Measurements from ENCODE around the gene OR10AG1. TPM values are rescaled to one million over a fixed set of nuclear protein-coding genes. Genes with fewer than 3 reads are reported as not detected.

OR10AG1 gene
- not detected for total RNA-seq
- polyA plus RNA-seq: not detected

- H3K9me3 ChIP-seq: no peaks in the 10 kb centered on the region
- no peak within 1 kb of the TSS for H3K4me3 ChIP-seq
- intact Hi-C loops (cut with DNase I): no loop called here
- no peak within 1 kb of the TSS for H3K27ac ChIP-seq
- no peaks in the 10 kb centered on the region for H3K4me1 ChIP-seq
- no peak for DNase-seq
- TF ChIP-seq EP300 (IDR thresholded peaks at IDR 0.05) (no peak), POLR2A (IDR thresholded peaks at IDR 0.05) (no peak), CTCF (IDR thresholded peaks at IDR 0.05) (no peak), POLR2AphosphoS5 (IDR thresholded peaks at IDR 0.05) (no peak)
- H3K27me3 ChIP-seq: no peaks in the 10 kb centered on the region
- no peaks in the 10 kb centered on the region for H3K36me3 ChIP-seq
- WGBS, 2 donors: 85 to 90% methylated on average over 2 of the region's 2 CpGs
Observed at GRCh38 chr11:55969845-55970244, at the start of gene OR10AG1. TSS of gene OR10AG1 (minus strand) at chr11:55969945. CDS start at chr11:55969907, 38 bp downstream.

DNA sequence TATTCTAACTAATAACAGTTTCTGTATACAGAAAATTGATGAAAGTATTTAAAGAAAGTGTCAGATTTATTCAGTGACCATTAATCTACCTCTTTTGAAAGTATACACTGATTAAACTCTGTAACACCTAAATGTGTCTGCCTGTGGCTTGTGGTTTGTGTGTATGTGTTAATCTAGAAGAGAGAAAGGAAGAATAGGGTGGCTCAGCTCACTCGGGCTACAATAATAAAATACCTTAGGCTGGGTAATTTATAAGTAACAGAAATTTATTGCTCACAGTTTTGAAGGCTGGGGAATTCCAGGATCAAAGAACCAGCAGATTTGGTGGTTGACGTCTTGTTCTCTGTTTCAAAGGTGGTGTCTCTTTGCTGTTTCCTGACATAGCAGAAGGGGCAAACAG lies 44.1 kb upstream of the OR10AG1 start:
- no peak overlapping the region for H3K4me3 ChIP-seq
- H3K36me3 ChIP-seq: no peaks in the 10 kb centered on the region
- intact Hi-C loops (cut with DNase I): no loop called here
- no peak for DNase-seq
- peaks cover 0 to 4% (median 0%) of the 10 kb centered on the region in 4 donors for H3K9me3 ChIP-seq
- TF ChIP-seq POLR2AphosphoS5 (IDR thresholded peaks at IDR 0.05) (no peak), CTCF (IDR thresholded peaks at IDR 0.05) (no peak)
- H3K27ac ChIP-seq: no peak overlapping the region
- WGBS, 2 donors: 35 to 65% methylated on average over 2 of the region's 2 CpGs
- H3K4me1 ChIP-seq: no peaks in the 10 kb centered on the region
- no peaks in the 10 kb centered on the region for H3K27me3 ChIP-seq

GRCh38 chr11:56010716-56011115 lies 41.0 kb upstream of the OR10AG1 start:
- TF ChIP-seq POLR2AphosphoS5 (IDR thresholded peaks at IDR 0.05) (no peak), CTCF (IDR thresholded peaks at IDR 0.05) (no peak), POLR2A (IDR thresholded peaks at IDR 0.05) (no peak), EP300 (IDR thresholded peaks at IDR 0.05) (no peak)
- H3K9me3 ChIP-seq: peaks cover 0 to 4% (median 0%) of the 10 kb centered on the region in 4 donors

GRCh38 chr11:55994525-55994924 lies 24.8 kb upstream of the OR10AG1 start, which contains the start of gene OR5F1:
TSS of gene OR5F1 (minus strand) at chr11:55994625. CDS start at chr11:55994625, 0 bp downstream.
- intact Hi-C loops (cut with DNase I): no loop called here
- Histone ChIP-seq H3K4me3 (no peak within 1 kb of the TSS), H3K36me3 (no peaks in the 10 kb centered on the region), H3K27me3 (no peaks in the 10 kb centered on the region), H3K27ac (no peak within 1 kb of the TSS), H3K9me3 (no peaks in the 10 kb centered on the region), H3K4me1 (no peaks in the 10 kb centered on the region)
- TF ChIP-seq POLR2AphosphoS5 (IDR thresholded peaks at IDR 0.05): no peak
- TF ChIP-seq POLR2A (IDR thresholded peaks at IDR 0.05): no peak
- no peak for TF ChIP-seq CTCF (IDR thresholded peaks at IDR 0.05)
- TF ChIP-seq EP300 (IDR thresholded peaks at IDR 0.05): no peak
- DNase-seq: no peak
- 75 to 78% methylated on average over 2 of the region's 2 CpGs for WGBS, 2 donors

More at GRCh38 chr11:56010716-56011115, 41.0 kb upstream of the OR10AG1 start:
- H3K4me1 ChIP-seq: no peaks in the 10 kb centered on the region
- no peak overlapping the region for H3K27ac ChIP-seq
- no peak overlapping the region for H3K4me3 ChIP-seq
- no peak for DNase-seq
- intact Hi-C loops (cut with DNase I): no loop called here
- no peaks in the 10 kb centered on the region for H3K27me3 ChIP-seq
- H3K36me3 ChIP-seq: no peaks in the 10 kb centered on the region

GRCh38 chr11:55970935-55971334 lies 1.2 kb upstream of the OR10AG1 start:
- no peaks in the 10 kb centered on the region for H3K4me1 ChIP-seq
- H3K27ac ChIP-seq: no peak overlapping the region
- no peak for DNase-seq
- H3K27me3 ChIP-seq: no peaks in the 10 kb centered on the region
- H3K4me3 ChIP-seq: no peak overlapping the region
- WGBS, 2 donors: 93 to 95% methylated on average over 3 of the region's 3 CpGs
- intact Hi-C loops (cut with DNase I): no loop called here
- no peaks in the 10 kb centered on the region for H3K9me3 ChIP-seq
- TF ChIP-seq EP300 (IDR thresholded peaks at IDR 0.05) (no peak), POLR2AphosphoS5 (IDR thresholded peaks at IDR 0.05) (no peak), CTCF (IDR thresholded peaks at IDR 0.05) (no peak), POLR2A (IDR thresholded peaks at IDR 0.05) (no peak)
- H3K36me3 ChIP-seq: no peaks in the 10 kb centered on the region

Data from sigmoid colon (tissue), 7 donors.